GM20000 (cell line): Measurements from ENCODE around the gene CNOT4.

ENCODE experiments used
- DNase-seq: peaks from one replicate; pipeline ENCODE4 v3.0.0; 2012; ENCODE audit warnings: low spot score
- CTCF ChIP-seq: IDR thresholded peaks from 2 replicates; pipeline ENCODE4 v1.5.1; 2012; ENCODE audit warnings: mild to moderate bottlenecking, control low read depth; ENCODE audit errors: extremely low read depth, missing control alignments

The CNOT4 gene

GRCh38 chr7:135320268-135320667 is 189.6 kb downstream of the CNOT4 start:
- DNase-seq = no peak
- TF ChIP-seq CTCF = no peak

DNA sequence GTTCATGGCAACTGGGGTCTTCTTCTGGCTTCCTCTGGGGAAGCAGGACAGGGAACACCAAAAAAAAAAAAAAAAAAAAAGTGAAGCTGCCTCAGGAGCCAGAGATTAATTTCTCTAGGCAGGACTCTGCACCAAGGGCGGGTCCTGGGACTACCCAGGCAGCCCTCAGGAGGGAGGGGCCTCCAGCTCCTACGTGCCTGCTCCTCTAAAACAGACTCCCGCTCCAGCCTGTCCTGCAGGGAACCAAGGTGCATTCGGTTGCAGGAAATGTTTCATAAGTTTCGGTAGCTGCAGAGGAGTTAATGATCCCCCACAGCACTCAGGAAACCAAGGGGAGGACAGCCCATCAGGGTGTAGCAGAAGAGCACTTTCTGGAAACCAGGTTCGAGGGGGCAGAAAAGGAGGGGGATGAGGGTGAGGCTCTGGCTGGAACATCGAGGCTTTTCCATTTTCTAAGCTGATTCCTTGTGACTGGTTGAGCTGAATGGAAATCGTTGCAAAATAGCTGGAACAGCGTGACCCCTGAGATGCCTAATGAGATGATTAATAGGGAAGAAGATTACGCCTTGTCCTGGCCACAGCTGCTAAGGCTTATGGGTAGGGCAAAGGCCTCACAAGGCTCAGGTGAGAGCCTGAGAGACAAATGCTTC is 192.1 kb downstream of the CNOT4 start:
- TF ChIP-seq CTCF = no peak
- no peak for DNase-seq

- DNase-seq = no peak
- no peak for TF ChIP-seq CTCF
These were observed 193.1 kb downstream of the CNOT4 start for GRCh38 chr7:135316648-135317313.

- no peak for DNase-seq
- no peak for TF ChIP-seq CTCF
These were observed 195.9 kb downstream of the CNOT4 start for GRCh38 chr7:135313971-135314370.
